Endothelial cell of umbilical vein (primary cell): ENCODE measurements around the gene DCDC2B.

ENCODE experiments used
- POLR2A ChIP-seq: IDR thresholded peaks from 2 replicates; pipeline ENCODE4 v1.6.1; 2012; ENCODE audit warnings: low read depth, mild to moderate bottlenecking, control low read depth, low read length
- TF ChIP-seq, protein P1 (sequence below), 2 donors: IDR thresholded peaks; 1 replicate in 1 of 2; 2 replicates in 1 of 2; pipeline ENCODE4 v1.5.1; 2011; ENCODE audit warnings: low read length in 2 of 2, mild to moderate bottlenecking in 2 of 2, moderate library complexity in 2 of 2, control low read depth in 1 of 2, inconsistent platforms in 1 of 2, low read depth in 1 of 2; ENCODE audit not compliant: insufficient read depth in 1 of 2; ENCODE audit errors: extremely low read depth in 1 of 2

DNA sequence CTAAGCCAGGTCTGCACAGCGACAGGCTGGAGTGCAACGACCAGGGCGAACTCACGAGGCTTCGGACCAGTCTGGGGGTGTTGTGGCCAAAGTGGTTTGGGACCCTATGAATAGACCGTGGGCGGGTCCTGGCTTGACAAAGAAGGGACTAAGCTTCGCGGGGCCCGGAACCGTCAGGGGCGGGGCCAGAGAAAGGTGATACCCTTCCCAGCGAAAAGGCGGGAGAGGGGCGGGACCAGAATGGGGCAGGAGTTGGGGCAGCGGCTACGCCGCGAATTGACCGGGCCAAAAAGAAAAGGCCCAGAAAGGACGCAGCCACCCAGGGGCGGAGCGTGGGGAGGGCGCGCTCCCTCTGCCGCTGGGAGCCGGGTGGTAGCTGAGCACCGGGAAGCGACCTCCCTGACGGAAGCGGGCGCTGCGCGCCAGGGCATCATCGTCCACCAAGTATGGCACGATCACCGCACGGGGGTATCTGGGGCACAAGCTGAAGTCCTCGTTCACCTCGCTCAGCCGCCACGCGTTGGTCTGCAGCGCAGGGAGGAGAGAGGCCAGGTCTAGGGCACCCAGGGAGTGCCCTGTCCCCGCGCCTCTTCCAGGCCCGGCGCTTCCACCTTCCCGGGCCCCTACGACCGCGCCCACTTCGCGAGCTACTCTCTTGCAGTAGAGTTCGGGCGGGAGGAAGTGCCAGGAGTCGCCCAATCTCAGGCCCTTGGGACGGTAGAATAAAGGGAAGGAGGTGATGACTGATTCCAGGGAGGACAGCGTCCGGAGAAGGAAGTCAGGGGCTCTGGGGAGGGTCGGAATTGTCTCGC, 31.5 kb downstream of the DCDC2B start:
- peak; percentile 58 for TF ChIP-seq POLR2A
- TF ChIP-seq, protein P1, sequence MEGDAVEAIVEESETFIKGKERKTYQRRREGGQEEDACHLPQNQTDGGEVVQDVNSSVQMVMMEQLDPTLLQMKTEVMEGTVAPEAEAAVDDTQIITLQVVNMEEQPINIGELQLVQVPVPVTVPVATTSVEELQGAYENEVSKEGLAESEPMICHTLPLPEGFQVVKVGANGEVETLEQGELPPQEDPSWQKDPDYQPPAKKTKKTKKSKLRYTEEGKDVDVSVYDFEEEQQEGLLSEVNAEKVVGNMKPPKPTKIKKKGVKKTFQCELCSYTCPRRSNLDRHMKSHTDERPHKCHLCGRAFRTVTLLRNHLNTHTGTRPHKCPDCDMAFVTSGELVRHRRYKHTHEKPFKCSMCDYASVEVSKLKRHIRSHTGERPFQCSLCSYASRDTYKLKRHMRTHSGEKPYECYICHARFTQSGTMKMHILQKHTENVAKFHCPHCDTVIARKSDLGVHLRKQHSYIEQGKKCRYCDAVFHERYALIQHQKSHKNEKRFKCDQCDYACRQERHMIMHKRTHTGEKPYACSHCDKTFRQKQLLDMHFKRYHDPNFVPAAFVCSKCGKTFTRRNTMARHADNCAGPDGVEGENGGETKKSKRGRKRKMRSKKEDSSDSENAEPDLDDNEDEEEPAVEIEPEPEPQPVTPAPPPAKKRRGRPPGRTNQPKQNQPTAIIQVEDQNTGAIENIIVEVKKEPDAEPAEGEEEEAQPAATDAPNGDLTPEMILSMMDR (IDR thresholded peaks at IDR 0.05; ENCODE audit: extremely low read depth in 1 of 2, insufficient read depth in 1 of 2, low read depth in 1 of 2, low read length in 2 of 2), result peak in 1 of 2 donors; percentile 36
